Ovary (tissue), 3 donors: Measurements from ENCODE around the gene RGS7.
"Not testable (repeated sequence)": the region's sequence is repeated elsewhere in the genome, so short reads cannot be mapped to it uniquely, and the experiment has no call there.

ENCODE experiments used
- CTCF ChIP-seq, 3 donors: fragments of 450-650 bp in 2 of 3; fragments of 200-600 bp in 1 of 3; IDR thresholded peaks; one replicate each; pipeline versions ENCODE4 v1.5.1 to v1.8.0; 2016 to 2022; ENCODE audit warnings: antibody characterized with exemption in 3 of 3, mild to moderate bottlenecking in 1 of 3
- EP300 ChIP-seq: sonication (generic); formaldehyde crosslinking; IDR thresholded peaks from one replicate; pipeline ENCODE4 v1.6.1; 2017; ENCODE audit warnings: antibody characterized with exemption
- POLR2A ChIP-seq: fragments of 450-650 bp; IDR thresholded peaks from one replicate; pipeline ENCODE4 v1.6.1; 2017; ENCODE audit warnings: antibody characterized with exemption, mild to moderate bottlenecking, moderate library complexity
- donor health status: DM: no; HTN: no; CAD: no.

- not testable (repeated sequence) for TF ChIP-seq POLR2A; CTCF (IDR thresholded peaks at IDR 0.05); EP300
These were observed 65.5 kb downstream of the RGS7 start for GRCh38 chr1:241291548-241291947.
